ENCODE results near the gene TAF8. TPM values are rescaled to one million over a fixed set of nuclear protein-coding genes. Genes with fewer than 3 reads are reported as not detected.

The TAF8 gene
- total and polyA plus RNA-seq, 10 of the 15 experiments (the other 5 are each of a cell fraction or from before 2014, with no cell fraction given): 11.7 to 30.9 (median 19.9) TPM

DNA sequence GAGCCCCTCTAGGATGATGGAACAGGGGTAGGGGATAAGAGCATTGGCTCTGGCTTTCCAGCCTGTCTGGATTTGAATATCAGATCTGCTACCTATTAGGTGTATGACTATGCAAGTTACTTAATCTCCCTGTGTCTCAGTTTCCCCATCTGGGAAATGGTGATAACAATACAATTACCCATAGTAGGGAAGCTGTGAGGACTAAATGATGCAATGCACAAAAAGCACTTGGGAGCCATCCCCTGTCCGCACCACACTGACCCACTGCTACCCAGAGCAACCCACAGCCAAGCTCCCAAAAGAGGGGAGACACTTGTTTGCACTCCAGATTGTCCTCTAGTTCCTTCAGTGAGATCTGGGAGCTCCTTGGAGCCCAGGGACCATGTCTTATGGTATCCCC, 62.0 kb downstream of the TAF8 start (continued):
- TF ChIP-seq CEBPZ (IDR thresholded peaks at IDR 0.05; ENCODE audit: low read depth, low read length) (no peak), EP300 (IDR thresholded peaks at IDR 0.05; ENCODE audit: borderline replicate concordance in 1 of 2, control insufficient read depth in 1 of 2, low read depth in 2 of 2, low read length in 2 of 2) (no peak), SUZ12 (IDR thresholded peaks at IDR 0.05; ENCODE audit: unreplicated experiment) (no peak), USF1 (IDR thresholded peaks at IDR 0.05; ENCODE audit: borderline replicate concordance, extremely low read length, insufficient read depth, low read depth, low read length) (no peak), ELK1 (IDR thresholded peaks at IDR 0.05; ENCODE audit: low read depth, low read length) (no peak), MEF2A (IDR thresholded peaks at IDR 0.05; ENCODE audit: insufficient read depth, low read depth, low read length) (no peak), IRF5 (IDR thresholded peaks at IDR 0.05; ENCODE audit: borderline replicate concordance) (no peak)

Measured in GM12878 (cell line).